OCI-LY1 (cell line): ENCODE data around the gene GTPBP3.

Source experiments
- H2AFZ ChIP-seq: fragments of 200-600 bp; sonication (generic), shearing (Covaris generic); 2 replicates; pipeline ENCODE4 v1.6.0; 2014; ENCODE audit warnings: antibody characterized with exemption, mild to moderate bottlenecking, low read length
- H3F3A ChIP-seq: fragments of 200-600 bp; sonication (generic), shearing (Covaris generic); 2 replicates; pipeline ENCODE4 v1.6.0; 2014; ENCODE audit warnings: mild to moderate bottlenecking, antibody characterized with exemption, low read length, moderate library complexity; ENCODE audit not compliant: insufficient read depth
- H3K27ac ChIP-seq: fragments of 200-600 bp; sonication (generic); 2 replicates; pipeline ENCODE4 v1.5.1; 2014; ENCODE audit warnings: low read length, mixed run types, mild to moderate bottlenecking, low read depth; ENCODE audit not compliant: poor library complexity, severe bottlenecking
- H3K27me3 ChIP-seq: fragments of 200-600 bp; sonication (generic); 2 replicates; pipeline ENCODE4 v1.6.0; 2014; ENCODE audit warnings: antibody characterized with exemption, mild to moderate bottlenecking, low read length, moderate library complexity; ENCODE audit not compliant: insufficient read depth
- H3K36me3 ChIP-seq: fragments of 200-600 bp; sonication (generic); 2 replicates; pipeline ENCODE4 v1.6.1; 2014; ENCODE audit warnings: mild to moderate bottlenecking, antibody characterized with exemption, low read length, moderate library complexity, mixed read lengths; ENCODE audit not compliant: insufficient read depth
- H3K4me1 ChIP-seq: fragments of 200-600 bp; sonication (generic); 2 replicates; pipeline ENCODE4 v1.5.1; 2014; ENCODE audit warnings: mild to moderate bottlenecking, low read length, moderate library complexity; ENCODE audit not compliant: insufficient read depth, severe bottlenecking
- H3K4me2 ChIP-seq: fragments of 200-600 bp; sonication (generic), shearing (Covaris generic); 2 replicates; pipeline ENCODE4 v1.6.1; 2014; ENCODE audit warnings: low read length
- H3K4me3 ChIP-seq: fragments of 200-600 bp; sonication (generic); 2 replicates; pipeline ENCODE4 v1.5.1; 2014; ENCODE audit warnings: low read length, low read depth, mild to moderate bottlenecking, mixed read lengths; ENCODE audit not compliant: poor library complexity, severe bottlenecking
- H3K79me2 ChIP-seq: fragments of 200-600 bp; shearing (Covaris generic); 2 replicates; pipeline ENCODE4 v1.6.1; 2016; ENCODE audit warnings: mixed run types, low read length, mixed read lengths; ENCODE audit not compliant: insufficient read depth
- H3K9ac ChIP-seq: fragments of 200-600 bp; sonication (generic), shearing (Covaris generic); 2 replicates; pipeline ENCODE4 v1.6.1; 2014; ENCODE audit warnings: mild to moderate bottlenecking, low read length, mixed read lengths
- H3K9me2 ChIP-seq: fragments of 200-600 bp; sonication (generic), shearing (Covaris generic); 2 replicates; pipeline ENCODE4 v1.6.1; 2014; ENCODE audit warnings: low read depth, mild to moderate bottlenecking, low read length, mixed read lengths
- H3K9me3 ChIP-seq: fragments of 200-600 bp; shearing (Covaris generic); 2 replicates; pipeline ENCODE4 v1.6.1; 2014; ENCODE audit warnings: low read length, mixed read lengths
- H4K20me1 ChIP-seq: fragments of 200-600 bp; sonication (generic), shearing (Covaris generic); 2 replicates; pipeline ENCODE4 v1.6.0; 2016; ENCODE audit warnings: mild to moderate bottlenecking, low read length; ENCODE audit not compliant: insufficient read depth
- EZH2 ChIP-seq: fragments of 200-600 bp; sonication (generic), shearing (Covaris generic); IDR thresholded peaks from 2 replicates; pipeline ENCODE4 v1.8.0; 2017; ENCODE audit warnings: borderline replicate concordance, mixed run types, mild to moderate bottlenecking, antibody characterized with exemption, low read length, moderate library complexity, mixed read lengths
- TF ChIP-seq, protein P1 (sequence below): fragments of 200-600 bp; sonication (generic), shearing (Covaris generic); IDR thresholded peaks from 2 replicates; pipeline ENCODE4 v1.5.1; 2017; ENCODE audit warnings: mild to moderate bottlenecking, antibody characterized with exemption, low read length, moderate library complexity, mixed read lengths

Gene GTPBP3

DNA sequence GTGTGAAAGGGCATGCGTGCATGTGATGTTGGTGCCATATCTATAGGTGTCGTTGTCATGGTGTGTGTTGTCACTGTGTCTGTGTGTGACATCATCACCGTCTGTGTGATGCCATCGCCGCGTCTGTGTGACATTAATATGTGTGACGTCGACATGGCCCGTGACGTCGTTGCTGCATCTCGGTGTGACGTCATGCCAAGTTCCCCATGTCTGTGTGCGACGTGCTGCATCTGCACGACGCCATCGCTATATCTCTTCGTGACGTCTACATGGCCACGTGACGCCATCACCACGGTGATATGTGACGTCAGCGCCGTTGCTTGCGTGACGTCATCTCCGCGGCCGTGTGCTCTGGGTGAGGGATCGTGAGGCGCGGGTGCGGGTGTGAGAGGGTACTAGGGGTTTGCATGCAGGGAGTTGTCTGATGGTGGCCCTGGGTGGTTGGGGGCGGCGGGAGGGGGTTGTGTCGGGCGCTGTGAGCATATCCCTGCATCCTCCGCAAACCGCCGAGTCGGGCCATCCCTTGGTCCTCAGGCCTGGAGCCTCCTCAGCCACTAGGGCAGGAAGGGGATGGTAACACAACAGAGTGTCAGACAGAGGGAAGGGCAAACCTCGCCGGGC lies 14.6 kb downstream of the GTPBP3 start:
- no peak overlapping the region for H3K4me3 ChIP-seq
- no peak for TF ChIP-seq EZH2
- TF ChIP-seq, protein P1, sequence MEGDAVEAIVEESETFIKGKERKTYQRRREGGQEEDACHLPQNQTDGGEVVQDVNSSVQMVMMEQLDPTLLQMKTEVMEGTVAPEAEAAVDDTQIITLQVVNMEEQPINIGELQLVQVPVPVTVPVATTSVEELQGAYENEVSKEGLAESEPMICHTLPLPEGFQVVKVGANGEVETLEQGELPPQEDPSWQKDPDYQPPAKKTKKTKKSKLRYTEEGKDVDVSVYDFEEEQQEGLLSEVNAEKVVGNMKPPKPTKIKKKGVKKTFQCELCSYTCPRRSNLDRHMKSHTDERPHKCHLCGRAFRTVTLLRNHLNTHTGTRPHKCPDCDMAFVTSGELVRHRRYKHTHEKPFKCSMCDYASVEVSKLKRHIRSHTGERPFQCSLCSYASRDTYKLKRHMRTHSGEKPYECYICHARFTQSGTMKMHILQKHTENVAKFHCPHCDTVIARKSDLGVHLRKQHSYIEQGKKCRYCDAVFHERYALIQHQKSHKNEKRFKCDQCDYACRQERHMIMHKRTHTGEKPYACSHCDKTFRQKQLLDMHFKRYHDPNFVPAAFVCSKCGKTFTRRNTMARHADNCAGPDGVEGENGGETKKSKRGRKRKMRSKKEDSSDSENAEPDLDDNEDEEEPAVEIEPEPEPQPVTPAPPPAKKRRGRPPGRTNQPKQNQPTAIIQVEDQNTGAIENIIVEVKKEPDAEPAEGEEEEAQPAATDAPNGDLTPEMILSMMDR = no peak
- H3K4me2 ChIP-seq = no peak overlapping the region
- H3K36me3 ChIP-seq = no peaks in the 10 kb centered on the region
- H3K9ac ChIP-seq = no peak overlapping the region
- H3K9me3 ChIP-seq = no peaks in the 10 kb centered on the region
- no peaks in the 10 kb centered on the region for H3K79me2 ChIP-seq
- peaks cover 7% of the 10 kb centered on the region; the same call in 1 of the 2 replicates for H3K27me3 ChIP-seq
- H4K20me1 ChIP-seq = no peaks in the 10 kb centered on the region
- H3F3A ChIP-seq = no peaks in the 10 kb centered on the region
- H2AFZ ChIP-seq = no peak overlapping the region
- no peaks in the 10 kb centered on the region for H3K9me2 ChIP-seq
- no peak overlapping the region for H3K27ac ChIP-seq
- no peaks in the 10 kb centered on the region for H3K4me1 ChIP-seq

DNA sequence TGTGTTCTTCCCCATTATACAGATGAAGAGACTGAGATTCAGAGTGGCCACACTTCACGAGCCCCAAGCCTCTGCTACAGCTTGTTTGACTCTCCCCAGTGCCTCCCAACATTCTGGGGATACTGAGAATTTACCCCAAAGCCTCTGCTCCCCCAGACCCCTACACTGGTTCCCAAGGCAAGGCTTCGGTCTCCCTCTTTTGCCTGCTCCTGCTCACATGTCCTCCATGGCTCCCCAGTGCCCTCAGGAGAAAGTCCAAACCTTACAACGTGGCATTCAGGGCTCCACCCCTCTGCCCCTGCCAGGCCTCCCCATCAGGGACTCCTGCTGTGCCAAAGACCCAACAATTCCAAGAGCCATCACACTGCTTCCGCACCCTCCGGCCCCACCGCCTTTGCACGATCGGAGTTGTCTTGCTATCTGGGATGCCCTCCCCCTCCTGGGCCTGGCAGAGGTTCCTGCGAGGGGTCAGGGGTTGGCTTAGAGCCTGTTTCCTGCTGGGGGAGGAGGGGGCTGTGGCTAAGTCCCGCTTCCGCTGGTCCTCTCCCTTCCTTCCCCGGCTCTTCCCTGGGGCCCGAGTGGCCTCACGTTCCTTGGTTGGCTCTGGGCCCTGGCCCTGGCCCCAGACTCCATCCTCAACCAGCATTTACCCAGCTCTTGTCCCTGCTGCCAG lies 15.4 kb downstream of the GTPBP3 start:
- no peak overlapping the region for H2AFZ ChIP-seq
- no peak overlapping the region for H3K4me2 ChIP-seq
- no peaks in the 10 kb centered on the region for H3K9me3 ChIP-seq
- H3K27ac ChIP-seq = no peak overlapping the region
- no peaks in the 10 kb centered on the region for H4K20me1 ChIP-seq
- peaks cover 7% of the 10 kb centered on the region; the same call in 1 of the 2 replicates for H3K27me3 ChIP-seq
- no peaks in the 10 kb centered on the region for H3K79me2 ChIP-seq
- no peak overlapping the region for H3K4me3 ChIP-seq
- no peaks in the 10 kb centered on the region for H3F3A ChIP-seq
- H3K4me1 ChIP-seq = no peaks in the 10 kb centered on the region
- no peaks in the 10 kb centered on the region for H3K9me2 ChIP-seq
- H3K9ac ChIP-seq = no peak overlapping the region
- H3K36me3 ChIP-seq = no peaks in the 10 kb centered on the region
- TF ChIP-seq EZH2 = no peak
- TF ChIP-seq, protein P1 = no peak

DNA sequence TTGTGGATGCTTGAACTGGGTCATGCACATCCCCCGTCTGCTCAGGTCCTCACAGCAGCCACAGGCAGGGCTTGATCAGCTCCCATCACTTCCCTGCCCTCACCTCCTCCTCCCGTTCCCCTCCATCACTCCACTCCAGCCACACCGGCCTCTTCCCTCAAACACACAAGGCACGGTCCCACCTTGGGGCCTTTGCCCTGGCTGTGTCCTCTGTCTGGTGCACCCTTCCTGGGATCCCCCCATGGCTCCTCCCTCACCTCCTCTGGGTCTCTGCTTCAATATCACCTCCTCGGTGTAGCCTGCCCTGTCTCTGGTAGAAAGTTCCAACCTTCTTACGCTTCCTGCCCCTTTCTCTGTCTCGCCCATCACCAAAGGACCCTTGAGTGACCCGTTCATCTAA lies 16.0 kb downstream of the GTPBP3 start:
- Histone ChIP-seq H4K20me1 (no peaks in the 10 kb centered on the region), H3K9me2 (no peaks in the 10 kb centered on the region), H3F3A (no peaks in the 10 kb centered on the region), H3K36me3 (no peaks in the 10 kb centered on the region), H3K27me3 (peaks cover 7% of the 10 kb centered on the region; the same call in 1 of the 2 replicates), H3K27ac (no peak overlapping the region), H3K9ac (no peak overlapping the region), H3K4me1 (no peaks in the 10 kb centered on the region), H3K4me3 (no peak overlapping the region), H3K79me2 (no peaks in the 10 kb centered on the region), H2AFZ (no peak overlapping the region), H3K4me2 (no peak overlapping the region), H3K9me3 (no peaks in the 10 kb centered on the region)
- no peak for TF ChIP-seq EZH2
- TF ChIP-seq, protein P1 = no peak
